ENCODE data around the gene PEPD.

The PEPD gene

GRCh38 chr19:33435706-33436359 lies 85.8 kb downstream of the PEPD start:
- H3K27me3 ChIP-seq = peaks cover 5% of the 10 kb centered on the region
- no peak for TF ChIP-seq CTCF (IDR thresholded peaks at IDR 0.05)
- H3K36me3 ChIP-seq = no peaks in the 10 kb centered on the region
- no peak overlapping the region for H3K27ac ChIP-seq
- no peak overlapping the region for H3K4me3 ChIP-seq (ENCODE audit: low read depth in 1 of 2, low read length in 1 of 2)
- H3K4me1 ChIP-seq (ENCODE audit: control insufficient read depth in 1 of 2, insufficient read depth in 1 of 2, low read depth in 1 of 2, low read length in 1 of 2) = no peaks in the 10 kb centered on the region
- no peaks in the 10 kb centered on the region for H3K9me3 ChIP-seq

- H3K27ac ChIP-seq = no peak overlapping the region
Observed at GRCh38 chr19:33434886-33435705, 86.5 kb downstream of the PEPD start.

GRCh38 chr19:33434069-33434885 lies 87.3 kb downstream of the PEPD start:
- Histone ChIP-seq H3K4me3 (ENCODE audit: low read depth in 1 of 2, low read length in 1 of 2) (no peak overlapping the region), H3K27ac (no peak overlapping the region), H3K4me1 (ENCODE audit: control insufficient read depth in 1 of 2, insufficient read depth in 1 of 2, low read depth in 1 of 2, low read length in 1 of 2) (no peaks in the 10 kb centered on the region), H3K36me3 (no peaks in the 10 kb centered on the region), H3K27me3 (peaks cover 4% of the 10 kb centered on the region), H3K9me3 (no peaks in the 10 kb centered on the region)
- no peak for TF ChIP-seq CTCF (IDR thresholded peaks at IDR 0.05)

More at GRCh38 chr19:33434886-33435705, 86.5 kb downstream of the PEPD start:
- Histone ChIP-seq H3K36me3 (no peaks in the 10 kb centered on the region), H3K27me3 (peaks cover 4% of the 10 kb centered on the region), H3K4me1 (ENCODE audit: control insufficient read depth in 1 of 2, insufficient read depth in 1 of 2, low read depth in 1 of 2, low read length in 1 of 2) (no peaks in the 10 kb centered on the region), H3K9me3 (no peaks in the 10 kb centered on the region), H3K4me3 (ENCODE audit: low read depth in 1 of 2, low read length in 1 of 2) (no peak overlapping the region)
- no peak for TF ChIP-seq CTCF (IDR thresholded peaks at IDR 0.05)

GRCh38 chr19:33432446-33433170 lies 89.0 kb downstream of the PEPD start:
- Histone ChIP-seq H3K27me3 (peaks cover 4% of the 10 kb centered on the region), H3K9me3 (no peaks in the 10 kb centered on the region), H3K36me3 (no peaks in the 10 kb centered on the region), H3K27ac (no peak overlapping the region), H3K4me1 (ENCODE audit: control insufficient read depth in 1 of 2, insufficient read depth in 1 of 2, low read depth in 1 of 2, low read length in 1 of 2) (no peaks in the 10 kb centered on the region), H3K4me3 (ENCODE audit: low read depth in 1 of 2, low read length in 1 of 2) (no peak overlapping the region)
- TF ChIP-seq CTCF (IDR thresholded peaks at IDR 0.05) = no peak

- Histone ChIP-seq H3K9me3 (no peaks in the 10 kb centered on the region), H3K27me3 (peaks cover 4% of the 10 kb centered on the region), H3K27ac (no peak overlapping the region), H3K4me1 (ENCODE audit: control insufficient read depth in 1 of 2, insufficient read depth in 1 of 2, low read depth in 1 of 2, low read length in 1 of 2) (no peaks in the 10 kb centered on the region), H3K4me3 (ENCODE audit: low read depth in 1 of 2, low read length in 1 of 2) (no peak overlapping the region), H3K36me3 (no peaks in the 10 kb centered on the region)
- TF ChIP-seq CTCF (IDR thresholded peaks at IDR 0.05) = no peak
Observed at GRCh38 chr19:33432015-33432414, 89.6 kb downstream of the PEPD start.
